ENCODE measurements around the gene IL15RA. TPM values are rescaled to one million over a fixed set of nuclear protein-coding genes. Genes with fewer than 3 reads are reported as not detected.

IL15RA gene
- total and polyA plus RNA-seq, 2 of the 8 experiments (the other 6 are each of a cell fraction or from before 2014, with no cell fraction given), result 1.3 to 1.4 TPM

- DNase-seq (ENCODE audit: low read depth in 1 of 2, low spot score in 2 of 2), result no peak
- Histone ChIP-seq H2BK20ac (ENCODE audit: low read length) (no peak overlapping the region), H3K79me1 (ENCODE audit: low read depth, low read length) (peaks cover 5% of the 10 kb centered on the region; the same call in 1 of the 2 replicates), H3K4me3 (ENCODE audit: extremely low read depth in 1 of 4, insufficient read depth in 2 of 4, low read depth in 3 of 4, low read length in 4 of 4) (no peak overlapping the region), H4K5ac (ENCODE audit: insufficient read length, low read depth, low read length) (no peak overlapping the region), H4K20me1 (replicated peaks in 1 of 2; ENCODE audit: control insufficient read depth in 1 of 2, insufficient read depth in 2 of 2, low read length in 2 of 2) (peaks cover 4 to 7% of the 10 kb centered on the region in 2 experiments), H4K91ac (replicated peaks; ENCODE audit: insufficient read length, low read length) (no peak overlapping the region), H4K8ac (ENCODE audit: extremely low read depth, insufficient read depth, low read length) (no peak overlapping the region), H3K27ac (ENCODE audit: low read depth, low read length) (no peak overlapping the region), H3K9me3 (ENCODE audit: insufficient read depth in 2 of 2, low read depth in 1 of 2, low read length in 1 of 2) (no peaks in the 10 kb centered on the region), H2BK12ac (ENCODE audit: low read depth, low read length) (no peak overlapping the region), H3K56ac (replicated peaks; ENCODE audit: insufficient read length, low read depth, low read length) (no peak overlapping the region), H3K27me3 (replicated peaks in 1 of 4; ENCODE audit: control insufficient read depth in 3 of 4, extremely low read depth in 1 of 4, insufficient read depth in 3 of 4, low read length in 3 of 4) (no peaks in the 10 kb centered on the region), H3K18ac (ENCODE audit: extremely low read depth, low read length) (no peak overlapping the region), H3K14ac (ENCODE audit: insufficient read length) (no peak overlapping the region), H3K9ac (replicated peaks in 1 of 4; ENCODE audit: extremely low read depth in 1 of 4, low read depth in 3 of 4, low read length in 3 of 4) (no peak overlapping the region), H3K4ac (replicated peaks; ENCODE audit: insufficient read length, low read depth, low read length) (no peak overlapping the region), H3K36me3 (ENCODE audit: control insufficient read depth in 2 of 4, insufficient read depth in 4 of 4, low read length in 3 of 4) (peaks cover 0 to 5% (median 3%) of the 10 kb centered on the region in 4 experiments; a peak in 4 of 8 replicates), H3K4me2 (ENCODE audit: insufficient read depth in 1 of 2, low read depth in 2 of 2, low read length in 2 of 2) (no peak overlapping the region), H3K23ac (ENCODE audit: insufficient read length) (no peak overlapping the region), H3K4me1 (replicated peaks in 1 of 4; ENCODE audit: control insufficient read depth in 3 of 4, insufficient read depth in 4 of 4, low read length in 3 of 4) (no peaks in the 10 kb centered on the region), H2AK5ac (ENCODE audit: low read depth, low read length) (no peak overlapping the region), H2AFZ (ENCODE audit: low read length) (no peak overlapping the region), H2BK15ac (ENCODE audit: low read length) (no peak overlapping the region), H2BK5ac (ENCODE audit: low read depth, low read length) (no peak overlapping the region), H2BK120ac (replicated peaks; ENCODE audit: low read depth, low read length) (no peak overlapping the region), H3K79me2 (ENCODE audit: control insufficient read depth in 1 of 2, insufficient read depth in 2 of 2, low read length in 2 of 2) (peaks cover 0 to 26% of the 10 kb centered on the region in 2 experiments; a peak in 3 of 4 replicates), H3K23me2 (ENCODE audit: low read depth, low read length) (no peaks in the 10 kb centered on the region)
- no peak for FAIRE-seq
- ChIA-PET POLR2A (ENCODE audit: partially characterized antibody) (interaction anchor here (3.8 kb wide), 1 partner anchor 14 kb away, joined by 20 read pairs; the partner anchor contains the start of genes ANKRD16 and FBH1), CTCF (ENCODE audit: partially characterized antibody) (interaction anchor here (0.6 kb wide), 2 partner anchors 30 to 250 kb away, joined by 3 read pairs; no protein-coding TSS in a partner anchor)
- TF ChIP-seq USF2 (IDR thresholded peaks at IDR 0.05; ENCODE audit: low read length), result no peak
- no peak for TF ChIP-seq ASH2L (IDR thresholded peaks at IDR 0.05; ENCODE audit: low read length)
- no peak for TF ChIP-seq CHD2 (IDR thresholded peaks at IDR 0.05; ENCODE audit: low read length)
- 96% methylated on average over 6 of the region's 6 CpGs; no CpG with 5 or more reads in 1 of the 2 experiments for WGBS, 2 experiments (ENCODE audit: extremely low coverage in 1 of 2, insufficient coverage in 1 of 2, insufficient read length in 1 of 2, insufficient replicate concordance in 2 of 2, low coverage in 1 of 2, low lambda C conversion rate in 2 of 2, missing lambda C conversion rate in 1 of 2)
Measured at GRCh38 chr10:5903563-5903962, 73.8 kb downstream of the IL15RA start.
